K562 (cell line): ENCODE measurements around the gene TMED5. TPM values are rescaled to one million over a fixed set of nuclear protein-coding genes. Genes with fewer than 3 reads are reported as not detected.

Source experiments
- ATF1 ChIP-seq, 2 experiments: fragments of 450-650 bp in 1 of 2; IDR thresholded peaks; 2 replicates each; pipeline ENCODE4 v1.6.1; 2016; ENCODE audit warnings: missing compliant biosample characterization in 1 of 2, missing genetic modification characterization in 1 of 2
- GTF2F1 ChIP-seq: IDR thresholded peaks from 2 replicates; pipeline ENCODE4 v1.6.1; 2011; ENCODE audit warnings: low read depth, low read length, improper control_type of control experiment
- NFXL1 ChIP-seq: fragments of 450-650 bp; formaldehyde crosslinking; IDR thresholded peaks from 2 replicates; pipeline ENCODE4 v1.4.0; 2021; ENCODE audit warnings: mild to moderate bottlenecking
- NR1H2 ChIP-seq: sonication (generic); formaldehyde crosslinking; IDR thresholded peaks from 2 replicates; pipeline ENCODE4 v1.4.0; 2020; ENCODE audit warnings: mild to moderate bottlenecking, missing genetic modification reagents
- PML ChIP-seq: IDR thresholded peaks from 2 replicates; pipeline ENCODE4 v1.6.1; 2012; ENCODE audit warnings: low read length, inconsistent platforms
- ZNF324 ChIP-seq: fragments of 250-450 bp; sonication (Bioruptor Pico); IDR thresholded peaks from 2 replicates; pipeline ENCODE4 v1.4.0; 2020; ENCODE audit warnings: mild to moderate bottlenecking
- ZSCAN29 ChIP-seq: fragments of 450-650 bp; IDR thresholded peaks from 2 replicates; pipeline ENCODE4 v1.6.1; 2017
- polyA plus RNA-seq, 8 experiments: library from polyadenylated mRNA; depleted of rRNA in 4 of 8; stranded (reverse) in 5 of 8; unstranded in 3 of 8; fragments of >200 nt; fragmentation: Nextera tagmentation in 2 of 8; fragmentation: Illumina TruSeq in 1 of 8; extraction: Ambion mirVana in 2 of 8; extraction: Trizol in 1 of 8; gene quantifications; 2 replicates each; pipeline versions ENCODE4 v1.2.1 to v1.2.3, GENCODE V29; 2011 to 2014; ENCODE audit warnings: inconsistent platforms in 1 of 8, missing spikeins in 1 of 8
- total RNA-seq, 7 experiments: library from RNA; depleted of rRNA in 6 of 7; stranded (reverse); fragments of >200 nt in 6 of 7; fragmentation: Illumina TruSeq in 2 of 7; extraction: Trizol in 2 of 7; gene quantifications; 2 replicates each; pipeline versions ENCODE4 v1.2.1 to v1.2.3, GENCODE V29; 2011 to 2021; ENCODE audit warnings: low replicate concordance in 1 of 7
- TF ChIP-seq, protein P1 (sequence below): fragments of 450-650 bp; formaldehyde crosslinking; IDR thresholded peaks from 2 replicates; pipeline ENCODE4 v1.4.0; 2020; ENCODE audit warnings: mild to moderate bottlenecking, mixed read lengths
- TF ChIP-seq, protein P2 (sequence below): fragments of 450-650 bp; IDR thresholded peaks from 2 replicates; pipeline ENCODE4 v1.6.1; 2016; ENCODE audit warnings: borderline replicate concordance

Gene TMED5
- total and polyA plus RNA-seq, 9 of the 15 experiments (the other 6 are each of a cell fraction or from before 2014, with no cell fraction given): 28.7 to 83.7 (median 67.2) TPM

DNA sequence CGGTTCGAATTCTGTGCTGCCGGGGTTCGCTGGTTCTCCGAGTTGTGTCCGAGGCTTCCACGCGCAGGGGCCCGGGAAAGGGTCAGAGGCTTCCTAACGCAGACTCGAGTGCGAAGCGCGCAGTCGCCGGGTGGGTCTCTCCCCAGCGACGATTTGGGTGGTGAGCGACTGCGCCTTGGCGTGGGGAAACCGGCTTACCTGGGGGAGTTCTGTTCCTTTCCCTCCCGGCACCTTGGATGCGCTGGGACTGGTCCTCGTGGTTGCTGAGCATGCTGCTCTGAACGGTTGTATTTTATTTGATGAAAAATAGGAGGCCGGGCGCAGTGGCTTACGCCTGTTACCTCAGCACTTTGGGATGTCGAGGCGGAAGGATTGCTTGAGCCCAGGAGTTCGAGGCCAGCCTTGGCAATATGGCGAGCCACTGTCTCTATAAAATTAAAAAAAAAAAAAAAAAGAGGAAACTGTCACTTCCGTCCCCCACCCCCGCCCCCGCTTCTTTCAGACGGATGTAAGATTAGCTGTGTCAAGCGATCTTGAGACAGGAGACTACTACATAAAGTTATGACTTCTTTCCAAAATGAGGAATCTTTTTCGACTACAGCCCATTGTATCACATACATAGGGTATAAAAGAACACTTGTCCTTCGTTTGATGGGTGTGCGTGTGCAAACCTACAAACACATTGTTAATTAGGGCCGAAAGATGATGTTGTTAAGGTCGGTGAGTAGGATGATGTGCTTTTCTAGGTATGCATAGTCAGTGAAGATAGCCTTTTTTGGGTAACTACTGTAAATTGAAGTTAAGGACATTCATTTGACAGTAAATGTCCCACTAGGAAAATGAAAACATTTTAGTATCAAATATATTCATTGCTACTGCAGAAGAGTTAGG is 755 bp upstream of the TMED5 start, which contains the start of gene CCDC18 (continued):
- TF ChIP-seq, protein P1, sequence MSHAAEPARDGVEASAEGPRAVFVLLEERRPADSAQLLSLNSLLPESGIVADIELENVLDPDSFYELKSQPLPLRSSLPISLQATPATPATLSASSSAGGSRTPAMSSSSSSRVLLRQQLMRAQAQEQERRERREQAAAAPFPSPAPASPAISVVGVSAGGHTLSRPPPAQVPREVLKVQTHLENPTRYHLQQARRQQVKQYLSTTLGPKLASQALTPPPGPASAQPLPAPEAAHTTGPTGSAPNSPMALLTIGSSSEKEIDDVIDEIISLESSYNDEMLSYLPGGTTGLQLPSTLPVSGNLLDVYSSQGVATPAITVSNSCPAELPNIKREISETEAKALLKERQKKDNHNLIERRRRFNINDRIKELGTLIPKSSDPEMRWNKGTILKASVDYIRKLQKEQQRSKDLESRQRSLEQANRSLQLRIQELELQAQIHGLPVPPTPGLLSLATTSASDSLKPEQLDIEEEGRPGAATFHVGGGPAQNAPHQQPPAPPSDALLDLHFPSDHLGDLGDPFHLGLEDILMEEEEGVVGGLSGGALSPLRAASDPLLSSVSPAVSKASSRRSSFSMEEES (CRISPR knock-in tag): no peak
- peak; percentile 71 for TF ChIP-seq ZSCAN29
- TF ChIP-seq GTF2F1: no peak
- no peak for TF ChIP-seq NR1H2 (CRISPR knock-in tag)
- TF ChIP-seq ZNF324 (CRISPR knock-in tag): 0 out of 2 replicates have a peak, but pooled peaks have one; percentile 16
- TF ChIP-seq ATF1 (CRISPR knock-in tag; IDR thresholded peaks at IDR 0.05): no peak
- peak; percentile 79 for TF ChIP-seq ATF1 (tag; IDR thresholded peaks at IDR 0.05)
- no peak for TF ChIP-seq NFXL1 (CRISPR knock-in tag)
- peak; percentile 71; the same call in 1 of the 2 replicates for TF ChIP-seq PML
- TF ChIP-seq, protein P2, sequence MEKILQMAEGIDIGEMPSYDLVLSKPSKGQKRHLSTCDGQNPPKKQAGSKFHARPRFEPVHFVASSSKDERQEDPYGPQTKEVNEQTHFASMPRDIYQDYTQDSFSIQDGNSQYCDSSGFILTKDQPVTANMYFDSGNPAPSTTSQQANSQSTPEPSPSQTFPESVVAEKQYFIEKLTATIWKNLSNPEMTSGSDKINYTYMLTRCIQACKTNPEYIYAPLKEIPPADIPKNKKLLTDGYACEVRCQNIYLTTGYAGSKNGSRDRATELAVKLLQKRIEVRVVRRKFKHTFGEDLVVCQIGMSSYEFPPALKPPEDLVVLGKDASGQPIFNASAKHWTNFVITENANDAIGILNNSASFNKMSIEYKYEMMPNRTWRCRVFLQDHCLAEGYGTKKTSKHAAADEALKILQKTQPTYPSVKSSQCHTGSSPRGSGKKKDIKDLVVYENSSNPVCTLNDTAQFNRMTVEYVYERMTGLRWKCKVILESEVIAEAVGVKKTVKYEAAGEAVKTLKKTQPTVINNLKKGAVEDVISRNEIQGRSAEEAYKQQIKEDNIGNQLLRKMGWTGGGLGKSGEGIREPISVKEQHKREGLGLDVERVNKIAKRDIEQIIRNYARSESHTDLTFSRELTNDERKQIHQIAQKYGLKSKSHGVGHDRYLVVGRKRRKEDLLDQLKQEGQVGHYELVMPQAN: peak; percentile 93
